Skeletal muscle tissue (tissue), 4 donors: ENCODE data around the gene AFG1L. TPM values are rescaled to one million over a fixed set of nuclear protein-coding genes. Genes with fewer than 3 reads are reported as not detected.
"Not testable (repeated sequence)": the region's sequence is repeated elsewhere in the genome, so short reads cannot be mapped to it uniquely, and the experiment has no call there.

Experiments used
- H3K27ac ChIP-seq: one replicate; pipeline ENCODE4 v1.7.0; 2013; ENCODE audit warnings: mild to moderate bottlenecking, low read depth, low read length, inconsistent platforms
- H3K27me3 ChIP-seq, 3 donors: one replicate each; pipeline ENCODE4 v1.7.0; 2013; ENCODE audit warnings: low read length in 3 of 3; ENCODE audit not compliant: control insufficient read depth in 3 of 3, insufficient read depth in 3 of 3
- H3K36me3 ChIP-seq, 3 donors: one replicate each; pipeline ENCODE4 v1.7.0; 2013; ENCODE audit warnings: low read length in 3 of 3; ENCODE audit not compliant: control insufficient read depth in 3 of 3, insufficient read depth in 3 of 3
- H3K4me1 ChIP-seq, 3 donors: one replicate each; pipeline ENCODE4 v1.7.0; 2013; ENCODE audit warnings: low read length in 3 of 3, mild to moderate bottlenecking in 3 of 3; ENCODE audit not compliant: control insufficient read depth in 3 of 3, insufficient read depth in 3 of 3
- H3K4me3 ChIP-seq, 3 donors: one replicate each; pipeline ENCODE4 v1.7.0; 2013; ENCODE audit warnings: low read length in 3 of 3
- H3K9ac ChIP-seq, 3 donors: one replicate each; pipeline ENCODE4 v1.7.0; 2013; ENCODE audit warnings: low read length in 3 of 3, mild to moderate bottlenecking in 3 of 3, moderate library complexity in 2 of 3, low read depth in 1 of 3
- H3K9me3 ChIP-seq, 3 donors: one replicate each; pipeline ENCODE4 v1.7.0; 2013; ENCODE audit warnings: low read length in 3 of 3; ENCODE audit not compliant: control insufficient read depth in 3 of 3
- total RNA-seq: library from RNA; depleted of rRNA; stranded (reverse); fragments of >200 nt; gene quantifications from one replicate; pipeline ENCODE4 v1.2.3, GENCODE V29; 2014
- donor health status: Osteomylitis.

The AFG1L gene
- total RNA-seq, 1 donor from 2014 or later: 5.2 TPM

- Histone ChIP-seq H3K4me3 (peak overlapping the region; percentile 76 to 86 (median 80)), H3K9ac (peak overlapping the region; percentile 86 to 95 (median 88)), H3K9me3 (no peaks in the 10 kb centered on the region), H3K4me1 (peaks cover 31 to 41% (median 34%) of the 10 kb centered on the region in 3 donors), H3K27me3 (no peaks in the 10 kb centered on the region), H3K36me3 (peaks cover 0 to 4% (median 0%) of the 10 kb centered on the region in 3 donors), H3K27ac (peak overlapping the region; percentile 94)
Measured at GRCh38 chr6:108556866-108557493, 262.1 kb downstream of the AFG1L start.

DNA sequence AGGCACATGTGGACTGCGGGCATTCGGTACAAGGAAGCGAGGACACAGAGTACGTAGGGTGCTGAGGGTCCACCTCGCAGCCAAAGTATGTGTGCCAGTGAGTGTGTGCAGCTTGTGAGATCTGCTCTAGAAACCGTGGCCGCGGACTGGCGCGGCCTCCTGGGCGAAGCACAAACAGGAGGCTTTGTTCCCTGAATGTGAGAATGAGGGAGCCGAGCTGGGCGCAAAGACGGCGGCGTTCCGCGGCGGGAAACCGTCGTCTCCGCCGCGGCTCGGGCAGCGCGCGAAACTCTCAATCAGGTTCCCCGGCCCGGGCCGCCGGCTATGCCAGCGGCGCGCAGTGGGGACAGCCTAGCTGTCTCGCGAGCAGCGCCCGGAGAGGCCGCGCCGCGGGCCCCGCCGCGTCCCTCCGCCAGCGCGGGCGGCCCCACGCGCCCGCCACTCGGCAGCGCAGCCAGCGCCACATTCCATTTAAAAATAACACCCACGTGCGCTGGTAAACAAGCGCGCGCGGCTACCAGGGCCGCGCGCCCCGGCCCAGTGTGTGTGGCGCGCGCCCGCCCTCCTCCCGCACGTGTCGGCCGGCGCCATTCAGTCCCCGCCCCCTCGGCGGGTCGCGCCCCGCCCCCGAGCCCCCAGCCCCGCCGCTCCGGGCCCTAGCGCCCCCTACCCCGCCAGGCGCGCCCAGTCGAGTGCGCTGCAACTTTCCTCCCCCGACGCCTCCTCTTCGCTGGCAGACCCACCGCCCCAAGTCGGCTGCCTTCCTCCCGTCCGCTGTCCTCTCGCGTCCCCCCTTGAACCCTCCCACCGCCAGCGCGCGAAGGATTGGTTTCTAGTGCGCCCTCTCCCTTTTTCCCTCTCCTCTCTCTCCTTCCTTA, 262.9 kb downstream of the AFG1L start:
- Histone ChIP-seq H3K4me1 (peaks cover 38 to 49% (median 41%) of the 10 kb centered on the region in 3 donors), H3K27ac (peak overlapping the region; percentile 100), H3K27me3 (no peaks in the 10 kb centered on the region), H3K9me3 (no peaks in the 10 kb centered on the region), H3K4me3 (peak overlapping the region; percentile 79 to 86 (median 86)), H3K36me3 (peaks cover 0 to 5% (median 3%) of the 10 kb centered on the region in 3 donors), H3K9ac (peak overlapping the region; percentile 88 to 96 (median 95))

GRCh38 chr6:108558372-108559096, 263.7 kb downstream of the AFG1L start:
- peak overlapping the region; percentile 93 to 99 (median 96) for H3K9ac ChIP-seq
- peak overlapping the region; percentile 98 to 99 (median 98) for H3K4me3 ChIP-seq
- no peaks in the 10 kb centered on the region for H3K27me3 ChIP-seq
- H3K27ac ChIP-seq: peak overlapping the region; percentile 100
- peaks cover 42 to 50% (median 48%) of the 10 kb centered on the region in 3 donors for H3K4me1 ChIP-seq
- H3K9me3 ChIP-seq: no peaks in the 10 kb centered on the region
- peaks cover 0 to 5% (median 3%) of the 10 kb centered on the region in 3 donors for H3K36me3 ChIP-seq

DNA sequence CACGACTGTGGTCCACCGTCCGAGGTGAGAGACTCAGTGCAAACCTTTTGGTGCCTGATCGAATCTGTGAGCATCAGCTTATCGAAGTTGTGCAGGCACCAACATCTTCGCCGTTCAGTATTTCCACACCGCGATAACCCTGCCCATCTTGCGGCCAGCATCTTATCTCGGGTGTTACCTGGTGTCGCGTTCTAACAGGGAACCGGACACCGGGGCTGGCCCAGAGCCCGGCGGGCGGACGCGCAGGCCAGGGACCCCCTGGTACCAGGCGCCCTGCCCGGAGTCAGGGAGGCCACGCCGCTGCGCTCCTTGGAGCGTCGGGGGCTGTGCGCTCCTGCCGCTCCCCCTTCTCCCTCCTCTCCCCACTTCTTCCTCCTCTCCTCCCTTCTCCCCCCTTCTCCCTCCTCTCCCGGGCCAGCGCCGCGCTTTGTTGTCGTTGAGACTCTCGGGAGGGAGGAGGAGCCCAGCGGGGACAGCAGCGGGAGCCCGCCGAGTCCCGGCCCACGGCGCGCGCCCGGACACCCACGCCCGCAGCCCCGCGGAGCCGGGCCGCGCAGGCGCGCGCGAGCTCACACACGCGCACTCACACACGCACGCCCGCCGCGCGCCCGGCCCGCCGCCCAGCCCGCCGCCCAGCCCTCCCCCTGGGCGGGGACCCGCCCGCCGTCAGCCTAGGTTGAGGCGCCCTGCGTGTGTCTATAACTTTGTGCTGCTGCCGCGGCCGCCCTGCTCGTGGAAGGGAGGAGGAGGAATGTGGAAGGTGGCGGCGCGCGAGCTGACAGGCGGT, 264.4 kb downstream of the AFG1L start:
- H3K27me3 ChIP-seq: no peaks in the 10 kb centered on the region
- H3K4me3 ChIP-seq: peak overlapping the region; percentile 98 to 99 (median 98)
- no peaks in the 10 kb centered on the region for H3K9me3 ChIP-seq
- H3K4me1 ChIP-seq: peaks cover 45 to 53% (median 53%) of the 10 kb centered on the region in 3 donors
- H3K36me3 ChIP-seq: peaks cover 0 to 5% (median 3%) of the 10 kb centered on the region in 3 donors
- H3K27ac ChIP-seq: peak overlapping the region; percentile 100
- H3K9ac ChIP-seq: peak overlapping the region; percentile 95 to 99 (median 96)

- H3K4me1 ChIP-seq: peaks cover 48 to 54% (median 53%) of the 10 kb centered on the region in 3 donors
- peak overlapping the region; percentile 100 for H3K27ac ChIP-seq
- no peaks in the 10 kb centered on the region for H3K27me3 ChIP-seq
- H3K9ac ChIP-seq: peak overlapping the region; percentile 95 to 99 (median 96)
- H3K36me3 ChIP-seq: peaks cover 0 to 5% (median 3%) of the 10 kb centered on the region in 3 donors
- no peaks in the 10 kb centered on the region for H3K9me3 ChIP-seq
- peak overlapping the region; percentile 84 to 98 (median 88) for H3K4me3 ChIP-seq
Measured at GRCh38 chr6:108559884-108560462, 265.1 kb downstream of the AFG1L start.

DNA sequence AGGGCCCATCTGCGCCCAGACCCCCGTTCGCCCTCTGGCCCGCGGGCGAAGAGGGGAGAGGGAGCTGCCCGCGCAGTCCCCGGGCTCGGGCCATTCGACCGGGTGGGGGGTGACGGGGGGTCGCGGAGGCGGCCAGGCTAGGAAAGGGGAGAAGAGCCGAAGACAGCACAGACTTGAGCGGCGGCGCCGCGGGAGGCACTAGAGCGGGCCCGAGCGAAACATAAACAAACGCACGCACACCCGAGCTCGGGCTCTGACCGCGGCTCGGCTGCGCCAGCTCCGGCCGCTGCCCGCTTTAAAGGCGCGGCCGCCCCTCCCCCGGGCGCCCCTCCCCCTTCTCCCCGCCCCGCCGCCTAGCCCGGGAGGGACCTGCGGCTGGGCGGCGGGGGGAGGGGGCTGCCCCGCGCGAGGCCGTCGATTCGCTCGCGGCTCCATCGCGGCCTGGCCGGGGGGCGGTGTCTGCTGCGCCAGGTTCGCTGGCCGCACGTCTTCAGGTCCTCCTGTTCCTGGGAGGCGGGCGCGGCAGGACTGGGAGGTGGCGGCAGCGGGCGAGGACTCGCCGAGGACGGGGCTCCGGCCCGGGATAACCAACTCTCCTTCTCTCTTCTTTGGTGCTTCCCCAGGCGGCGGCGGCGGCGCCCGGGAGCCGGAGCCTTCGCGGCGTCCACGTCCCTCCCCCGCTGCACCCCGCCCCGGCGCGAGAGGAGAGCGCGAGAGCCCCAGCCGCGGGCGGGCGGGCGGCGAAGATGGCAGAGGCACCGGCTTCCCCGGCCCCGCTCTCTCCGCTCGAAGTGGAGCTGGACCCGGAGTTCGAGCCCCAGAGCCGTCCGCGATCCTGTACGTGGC, 265.8 kb downstream of the AFG1L start, which contains the start of gene FOXO3:
TSS of gene FOXO3 (plus strand) at position 455 of the 846 bp plus-strand sequence. CDS start at position 747, 292 bp downstream.
- peak within 1 kb of the TSS; percentile 88 to 98 (median 92) for H3K4me3 ChIP-seq
- peak within 1 kb of the TSS; percentile 95 to 99 (median 96) for H3K9ac ChIP-seq
- peaks cover 48 to 54% (median 53%) of the 10 kb centered on the region in 3 donors for H3K4me1 ChIP-seq
- H3K27ac ChIP-seq: peak within 1 kb of the TSS; percentile 100
- no peaks in the 10 kb centered on the region for H3K27me3 ChIP-seq
- no peaks in the 10 kb centered on the region for H3K9me3 ChIP-seq
- peaks cover 0 to 5% (median 3%) of the 10 kb centered on the region in 3 donors for H3K36me3 ChIP-seq

DNA sequence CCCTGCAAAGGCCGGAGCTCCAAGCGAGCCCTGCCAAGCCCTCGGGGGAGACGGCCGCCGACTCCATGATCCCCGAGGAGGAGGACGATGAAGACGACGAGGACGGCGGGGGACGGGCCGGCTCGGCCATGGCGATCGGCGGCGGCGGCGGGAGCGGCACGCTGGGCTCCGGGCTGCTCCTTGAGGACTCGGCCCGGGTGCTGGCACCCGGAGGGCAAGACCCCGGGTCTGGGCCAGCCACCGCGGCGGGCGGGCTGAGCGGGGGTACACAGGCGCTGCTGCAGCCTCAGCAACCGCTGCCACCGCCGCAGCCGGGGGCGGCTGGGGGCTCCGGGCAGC, 266.4 kb downstream of the AFG1L start:
- H3K4me1 ChIP-seq: peaks cover 48 to 53% (median 51%) of the 10 kb centered on the region in 3 donors
- peak overlapping the region; percentile 100 for H3K27ac ChIP-seq
- not testable (repeated sequence) for H3K27me3 ChIP-seq, H3K9me3 ChIP-seq, H3K36me3 ChIP-seq
- peak overlapping the region in 2 of 3 donors; percentile 86 to 92 for H3K9ac ChIP-seq
- H3K4me3 ChIP-seq: peak overlapping the region; percentile 72 to 92 (median 84)

GRCh38 chr6:108561742-108562502, 267.1 kb downstream of the AFG1L start:
- H3K9me3 ChIP-seq: no peaks in the 10 kb centered on the region
- H3K9ac ChIP-seq: peak overlapping the region; percentile 82 to 92 (median 86)
- peak overlapping the region; percentile 100 for H3K27ac ChIP-seq
- peak overlapping the region; percentile 72 to 92 (median 84) for H3K4me3 ChIP-seq
- H3K36me3 ChIP-seq: peaks cover 0 to 5% (median 3%) of the 10 kb centered on the region in 3 donors
- no peaks in the 10 kb centered on the region for H3K27me3 ChIP-seq
- peaks cover 47 to 53% (median 51%) of the 10 kb centered on the region in 3 donors for H3K4me1 ChIP-seq
